OCI-M1 (cell line): Measurements from ENCODE around the gene ADAMTS6.
"Not testable (repeated sequence)": the region's sequence is repeated elsewhere in the genome, so short reads cannot be mapped to it uniquely, and the experiment has no call there.

Experiments used
- DNase-seq: peaks from one replicate; lab custom pipeline; 2025; lab: John Stamatoyannopoulos, UW

Gene ADAMTS6

GRCh38 chr5:65197531-65198455 lies 283.9 kb downstream of the ADAMTS6 start:
- DNase-seq = no peak

GRCh38 chr5:65194871-65195270 lies 286.8 kb downstream of the ADAMTS6 start:
- DNase-seq = no peak

- no peak for DNase-seq
Measured at GRCh38 chr5:65192331-65192730, 289.4 kb downstream of the ADAMTS6 start.

- DNase-seq = no peak
Measured at GRCh38 chr5:65191554-65192135, 290.1 kb downstream of the ADAMTS6 start.

- no peak for DNase-seq
Measured at GRCh38 chr5:65190328-65191053, 291.2 kb downstream of the ADAMTS6 start.

GRCh38 chr5:65186646-65187227 lies 295.0 kb downstream of the ADAMTS6 start:
- no peak for DNase-seq

- DNase-seq = no peak
Measured at GRCh38 chr5:65185468-65185867, 296.3 kb downstream of the ADAMTS6 start.

GRCh38 chr5:65184780-65185179 lies 296.9 kb downstream of the ADAMTS6 start:
- no peak for DNase-seq

GRCh38 chr5:65174231-65174630 lies 307.5 kb downstream of the ADAMTS6 start:
- DNase-seq = not testable (repeated sequence)

- no peak for DNase-seq
Measured at GRCh38 chr5:65173130-65173525, 308.6 kb downstream of the ADAMTS6 start.

- DNase-seq = no peak
Measured at GRCh38 chr5:65172486-65173129, 309.1 kb downstream of the ADAMTS6 start.

GRCh38 chr5:65171645-65172044 lies 310.1 kb downstream of the ADAMTS6 start:
- DNase-seq = no peak

- DNase-seq = no peak
Measured at GRCh38 chr5:65163698-65164097, 318.0 kb downstream of the ADAMTS6 start.

- no peak for DNase-seq
Measured at GRCh38 chr5:65161655-65162054, 320.1 kb downstream of the ADAMTS6 start.

GRCh38 chr5:65157906-65158603 lies 323.7 kb downstream of the ADAMTS6 start:
- no peak for DNase-seq

- no peak for DNase-seq
Measured at GRCh38 chr5:65156933-65157332, 324.8 kb downstream of the ADAMTS6 start.

- DNase-seq = no peak
Measured at GRCh38 chr5:65152131-65152530, 329.6 kb downstream of the ADAMTS6 start.

GRCh38 chr5:65151614-65152013 lies 330.1 kb downstream of the ADAMTS6 start:
- no peak for DNase-seq

GRCh38 chr5:65150599-65151304 lies 331.0 kb downstream of the ADAMTS6 start:
- no peak for DNase-seq

GRCh38 chr5:65149827-65150226 lies 331.9 kb downstream of the ADAMTS6 start:
- DNase-seq = no peak
